IMR-90 (cell line): ENCODE measurements around the gene RELL1. TPM values are rescaled to one million over a fixed set of nuclear protein-coding genes. Genes with fewer than 3 reads are reported as not detected.

Source experiments
- ATAC-seq: fragments of 200-7000 bp; cut with Tn5 transposase; 2 replicates; pipeline ENCODE4 v1.9.1; 2020; ENCODE audit warnings: low read depth, mild to moderate bottlenecking, moderate library complexity
- BruUV-seq: library from RNA; stranded (reverse); fragments of 400-500 nt; replicated peaks from 2 replicates; lab custom pipeline; 2021; lab: Mats Ljungman, UMichigan
- CTCF ChIA-PET: fragments of 300-600 bp; formaldehyde crosslinking; extraction: SDS; loops from one replicate; lab custom pipeline; 2021; ENCODE audit warnings: antibody characterized with exemption; lab: Yijun Ruan, JAX
- POLR2A ChIA-PET: fragments of 300-600 bp; sonication (Branson Sonifier 250); formaldehyde crosslinking; loops from one replicate; lab custom pipeline; 2022; ENCODE audit warnings: antibody characterized with exemption; ENCODE audit not compliant: unreplicated experiment; lab: Charles Lee
- DNase-seq: peaks from one replicate; pipeline ENCODE4 v3.0.0; 2013
- H2AFZ ChIP-seq: replicated peaks from 2 replicates; pipeline ENCODE3; 2013; ENCODE audit warnings: low read length, mild to moderate bottlenecking; ENCODE audit not compliant: poor library complexity
- H2AK5ac ChIP-seq: 2 replicates; pipeline ENCODE4 v1.6.1; 2013; ENCODE audit warnings: low read depth, low read length, inconsistent platforms
- H2AK9ac ChIP-seq: replicated peaks from 2 replicates; pipeline ENCODE3; 2013; ENCODE audit warnings: mild to moderate bottlenecking, low read depth, low read length, moderate library complexity; ENCODE audit not compliant: poor library complexity
- H2BK120ac ChIP-seq: 2 replicates; pipeline ENCODE4 v1.6.1; 2013; ENCODE audit warnings: low read depth, low read length, inconsistent platforms
- H2BK15ac ChIP-seq: 3 replicates; pipeline ENCODE4 v1.6.1; 2013; ENCODE audit warnings: low read depth, low read length, inconsistent platforms
- H2BK20ac ChIP-seq: 2 replicates; pipeline ENCODE4 v1.6.1; 2013; ENCODE audit warnings: low read depth, mild to moderate bottlenecking, inconsistent platforms, low read length, moderate library complexity
- H2BK5ac ChIP-seq: 2 replicates; pipeline ENCODE4 v1.6.1; 2013; ENCODE audit warnings: mild to moderate bottlenecking, low read depth, low read length, inconsistent platforms; ENCODE audit not compliant: poor library complexity, severe bottlenecking
- H3K14ac ChIP-seq: replicated peaks from 2 replicates; pipeline ENCODE4 v1.6.1; 2013; ENCODE audit warnings: low read depth, low read length, inconsistent platforms
- H3K18ac ChIP-seq: 2 replicates; pipeline ENCODE4 v1.6.1; 2013; ENCODE audit warnings: low read depth, low read length, control low read depth
- H3K23ac ChIP-seq: 2 replicates; pipeline ENCODE4 v1.6.1; 2013; ENCODE audit warnings: low read depth, low read length, inconsistent platforms
- H3K27ac ChIP-seq: 2 replicates; pipeline ENCODE4 v1.5.1; 2013; ENCODE audit warnings: mild to moderate bottlenecking, control low read depth, low read length; ENCODE audit not compliant: insufficient read depth
- H3K27me3 ChIP-seq: 2 replicates; pipeline ENCODE4 v1.6.1; 2013; ENCODE audit warnings: low read length; ENCODE audit not compliant: control insufficient read depth, insufficient read depth
- H3K36me3 ChIP-seq: 2 replicates; pipeline ENCODE4 v1.6.1; 2013; ENCODE audit warnings: low read length, mixed read lengths; ENCODE audit not compliant: control insufficient read depth, insufficient read depth
- H3K4ac ChIP-seq: 2 replicates; pipeline ENCODE4 v1.6.1; 2013; ENCODE audit warnings: low read depth, low read length, inconsistent platforms
- H3K4me1 ChIP-seq: 2 replicates; pipeline ENCODE4 v1.6.1; 2013; ENCODE audit warnings: low read length, mixed read lengths; ENCODE audit not compliant: control insufficient read depth, insufficient read depth
- H3K4me2 ChIP-seq: 2 replicates; pipeline ENCODE4 v1.6.1; 2013; ENCODE audit warnings: low read depth, mild to moderate bottlenecking, control low read depth, low read length, moderate library complexity
- H3K4me3 ChIP-seq: 2 replicates; pipeline ENCODE4 v1.5.1; 2013; ENCODE audit warnings: low read depth, mild to moderate bottlenecking, control low read depth, low read length, moderate library complexity; ENCODE audit not compliant: insufficient read depth
- H3K56ac ChIP-seq: 2 replicates; pipeline ENCODE4 v1.6.1; 2013; ENCODE audit warnings: low read length, inconsistent platforms; ENCODE audit not compliant: insufficient read depth; ENCODE audit errors: extremely low read depth
- H3K79me1 ChIP-seq, 2 experiments: 2 replicates each; pipeline ENCODE4 v1.6.1; 2013; ENCODE audit warnings: low read length in 2 of 2, inconsistent platforms in 1 of 2, low read depth in 1 of 2
- H3K9ac ChIP-seq: 2 replicates; pipeline ENCODE4 v1.6.1; 2013; ENCODE audit warnings: low read depth, low read length, control low read depth
- H3K9me1 ChIP-seq: 2 replicates; pipeline ENCODE4 v1.6.1; 2013; ENCODE audit warnings: low read length, inconsistent platforms; ENCODE audit not compliant: insufficient read depth
- H3K9me3 ChIP-seq: 2 replicates; pipeline ENCODE4 v1.6.1; 2013; ENCODE audit warnings: low read length; ENCODE audit not compliant: control insufficient read depth, insufficient read depth
- H4K20me1 ChIP-seq: 2 replicates; pipeline ENCODE4 v1.6.1; 2013; ENCODE audit warnings: low read length, inconsistent platforms; ENCODE audit not compliant: insufficient read depth
- H4K5ac ChIP-seq: 2 replicates; pipeline ENCODE4 v1.6.1; 2013; ENCODE audit warnings: mild to moderate bottlenecking, low read depth, low read length, control low read depth
- H4K8ac ChIP-seq, 2 experiments: 2 replicates each; pipeline ENCODE4 v1.6.1; 2013; ENCODE audit warnings: low read depth in 2 of 2, low read length in 2 of 2, control low read depth in 1 of 2, inconsistent platforms in 1 of 2
- H4K91ac ChIP-seq: 2 replicates; pipeline ENCODE4 v1.6.1; 2013; ENCODE audit warnings: low read depth, low read length, inconsistent platforms; ENCODE audit not compliant: insufficient read depth
- BHLHE40 ChIP-seq: fragments of 150-350 bp; IDR thresholded peaks from 2 replicates; pipeline ENCODE4 v1.6.1; 2016; ENCODE audit warnings: mild to moderate bottlenecking, low read depth, low read length
- CEBPB ChIP-seq: IDR thresholded peaks from 2 replicates; pipeline ENCODE4 v1.6.1; 2012; ENCODE audit warnings: low read depth, low read length, improper control_type of control experiment
- CHD1 ChIP-seq: IDR thresholded peaks from 2 replicates; pipeline ENCODE4 v1.6.1; 2012; ENCODE audit warnings: low read depth, low read length, improper control_type of control experiment
- CTCF ChIP-seq: conservative IDR thresholded peaks from 2 replicates; pipeline ENCODE4 v1.5.1; 2012; ENCODE audit warnings: mild to moderate bottlenecking, low read depth, low read length, improper control_type of control experiment
- FOS ChIP-seq: fragments of 150-350 bp; IDR thresholded peaks from 2 replicates; pipeline ENCODE4 v1.6.1; 2016; ENCODE audit warnings: low read depth, low read length
- MAFK ChIP-seq: IDR thresholded peaks from 2 replicates; pipeline ENCODE4 v1.6.1; 2012; ENCODE audit warnings: low read depth, low read length, improper control_type of control experiment
- MAZ ChIP-seq: IDR thresholded peaks from 2 replicates; pipeline ENCODE4 v1.6.1; 2012; ENCODE audit warnings: low read depth, mild to moderate bottlenecking, low read length, improper control_type of control experiment, moderate library complexity, borderline replicate concordance
- MXI1 ChIP-seq: IDR thresholded peaks from 2 replicates; pipeline ENCODE4 v1.6.1; 2012; ENCODE audit warnings: low read depth, mild to moderate bottlenecking, low read length, moderate library complexity, borderline replicate concordance
- NFE2L2 ChIP-seq: fragments of 150-350 bp; IDR thresholded peaks from 2 replicates; pipeline ENCODE4 v1.6.1; 2016; ENCODE audit warnings: low read depth, mild to moderate bottlenecking, low read length
- POLR2A ChIP-seq: IDR thresholded peaks from 2 replicates; pipeline ENCODE4 v1.6.1; 2012; ENCODE audit warnings: mild to moderate bottlenecking, low read depth, low read length
- RAD21 ChIP-seq: IDR thresholded peaks from 2 replicates; pipeline ENCODE4 v1.6.1; 2012; ENCODE audit warnings: low read length, improper control_type of control experiment
- RCOR1 ChIP-seq: IDR thresholded peaks from 2 replicates; pipeline ENCODE4 v1.6.1; 2012; ENCODE audit warnings: mild to moderate bottlenecking, low read length, improper control_type of control experiment; ENCODE audit not compliant: insufficient replicate concordance
- RFX5 ChIP-seq: IDR thresholded peaks from 2 replicates; pipeline ENCODE4 v1.8.0; 2012; ENCODE audit warnings: low read depth, mild to moderate bottlenecking, low read length, moderate library complexity
- SMC3 ChIP-seq: fragments of 150-350 bp; IDR thresholded peaks from 2 replicates; pipeline ENCODE4 v1.6.1; 2016; ENCODE audit warnings: low read depth, mild to moderate bottlenecking, antibody characterized with exemption, low read length, moderate library complexity
- WGBS, 2 experiments: methylation state at CpG; one replicate each; pipeline versions ENCODE4 v1.1.5 to v1.1.7; 2013; ENCODE audit warnings: missing lambda C conversion rate in 2 of 2; ENCODE audit not compliant: insufficient read length in 1 of 2; ENCODE audit errors: extremely low coverage in 2 of 2; 5-methylcytosine and 5-hydroxymethylcytosine counted together
- dilution Hi-C: fragments of 300-500 bp; cut with HindIII; formaldehyde crosslinking; loops from one replicate; pipeline ENCODE4 v1.14.3; 2018; ENCODE audit warnings: low sequenced_read_pairs; ENCODE audit not compliant: unreplicated experiment
- in situ Hi-C: fragments of 300-500 bp; cut with MboI; formaldehyde crosslinking; loops from 3 replicates; pipeline ENCODE4 v1.14.3; 2019; ENCODE audit warnings: low sequenced_read_pairs, inconsistent platforms, mixed read lengths
- intact Hi-C: fragments of 100-400 bp; cut with micrococcal nuclease; formaldehyde crosslinking; loops from 2 replicates; pipeline ENCODE4 v1.10.0; 2022
- polyA plus RNA-seq, 3 experiments: library from polyadenylated mRNA; depleted of rRNA; stranded (reverse); fragments of >200 nt; gene quantifications; 2 replicates each; pipeline ENCODE4 v1.2.3, GENCODE V29; 2012; ENCODE audit warnings: low replicate concordance in 1 of 3
- total RNA-seq: library from RNA; depleted of rRNA; stranded (reverse); fragments of >200 nt; gene quantifications from 2 replicates; pipeline ENCODE4 v1.2.3, GENCODE V29; 2012
- TF ChIP-seq, protein P1 (sequence below): fragments of 150-350 bp; IDR thresholded peaks from 2 replicates; pipeline ENCODE4 v1.6.1; 2017; ENCODE audit warnings: mild to moderate bottlenecking, antibody characterized with exemption, low read length, low read depth
- TF ChIP-seq, protein P2 (sequence below): fragments of 150-350 bp; IDR thresholded peaks from 2 replicates; pipeline ENCODE4 v1.6.1; 2016; ENCODE audit warnings: low read depth, mild to moderate bottlenecking, low read length, moderate library complexity, borderline replicate concordance

The RELL1 gene
- total and polyA plus RNA-seq, 2 of the 4 experiments (the other 2 are of a cell fraction): 6.8 to 39.6 TPM

DNA sequence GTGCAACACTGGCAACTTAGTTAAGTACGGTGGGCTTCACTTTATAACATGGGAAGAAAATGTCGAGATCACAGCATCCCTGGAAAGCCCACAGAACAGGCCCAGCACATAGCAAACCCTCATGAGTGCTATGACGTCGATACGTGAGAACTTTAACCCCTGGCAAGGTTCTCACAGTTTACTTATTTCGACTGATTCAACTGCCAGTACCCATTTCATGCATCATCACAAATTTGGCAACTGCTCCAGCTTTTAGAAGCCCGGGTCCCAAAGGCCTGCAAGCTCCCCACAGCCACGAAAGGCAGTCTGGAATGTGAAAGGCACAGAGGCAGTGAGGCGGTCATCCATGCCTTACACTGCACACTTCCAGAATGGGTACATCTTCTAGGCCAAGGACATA lies 41.2 kb downstream of the RELL1 start:
- ChIA-PET CTCF (interaction anchor here (1.0 kb wide), 1 partner anchor 22 kb away, joined by 4 read pairs; no protein-coding TSS in a partner anchor), POLR2A (no interaction called here)
- H4K5ac ChIP-seq: no peak overlapping the region
- H4K8ac ChIP-seq: no peak overlapping the region
- no peak overlapping the region for H3K14ac ChIP-seq
- H4K20me1 ChIP-seq: peaks cover 14% of the 10 kb centered on the region; the same call in 1 of the 2 replicates
- H2AFZ ChIP-seq: no peak overlapping the region
- DNase-seq: peak; percentile 91
- H2BK20ac ChIP-seq: no peak overlapping the region
- no peak overlapping the region for H3K4ac ChIP-seq
- peaks cover 4% of the 10 kb centered on the region for H3K4me1 ChIP-seq
- no peak overlapping the region for H2AK5ac ChIP-seq
- H3K9me3 ChIP-seq: no peaks in the 10 kb centered on the region
- no peak overlapping the region for H2BK5ac ChIP-seq
- H3K4me3 ChIP-seq: no peak overlapping the region
- no peak overlapping the region for H3K18ac ChIP-seq
- peak; percentile 7; the same call in 1 of the 2 replicates for ATAC-seq
- H3K4me2 ChIP-seq: no peak overlapping the region
- no peaks in the 10 kb centered on the region for H3K27me3 ChIP-seq
- peaks cover 6% of the 10 kb centered on the region for H3K9me1 ChIP-seq
- H2AK9ac ChIP-seq: no peak overlapping the region
- H3K27ac ChIP-seq: no peak overlapping the region
- TF ChIP-seq NFE2L2 (no peak), RCOR1 (peak; percentile 56), RFX5 (no peak), MXI1 (no peak), BHLHE40 (no peak), CEBPB (peak; percentile 13; the same call in 1 of the 2 replicates), CHD1 (no peak), FOS (peak; percentile 17; the same call in 1 of the 2 replicates), MAZ (no peak), SMC3 (no peak), RAD21 (0 out of 2 replicates have a peak, but pooled peaks have one; percentile 7), POLR2A (no peak), CTCF (no peak), MAFK (no peak)
- TF ChIP-seq, protein P1, sequence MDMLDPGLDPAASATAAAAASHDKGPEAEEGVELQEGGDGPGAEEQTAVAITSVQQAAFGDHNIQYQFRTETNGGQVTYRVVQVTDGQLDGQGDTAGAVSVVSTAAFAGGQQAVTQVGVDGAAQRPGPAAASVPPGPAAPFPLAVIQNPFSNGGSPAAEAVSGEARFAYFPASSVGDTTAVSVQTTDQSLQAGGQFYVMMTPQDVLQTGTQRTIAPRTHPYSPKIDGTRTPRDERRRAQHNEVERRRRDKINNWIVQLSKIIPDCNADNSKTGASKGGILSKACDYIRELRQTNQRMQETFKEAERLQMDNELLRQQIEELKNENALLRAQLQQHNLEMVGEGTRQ: no peak
- TF ChIP-seq, protein P2, sequence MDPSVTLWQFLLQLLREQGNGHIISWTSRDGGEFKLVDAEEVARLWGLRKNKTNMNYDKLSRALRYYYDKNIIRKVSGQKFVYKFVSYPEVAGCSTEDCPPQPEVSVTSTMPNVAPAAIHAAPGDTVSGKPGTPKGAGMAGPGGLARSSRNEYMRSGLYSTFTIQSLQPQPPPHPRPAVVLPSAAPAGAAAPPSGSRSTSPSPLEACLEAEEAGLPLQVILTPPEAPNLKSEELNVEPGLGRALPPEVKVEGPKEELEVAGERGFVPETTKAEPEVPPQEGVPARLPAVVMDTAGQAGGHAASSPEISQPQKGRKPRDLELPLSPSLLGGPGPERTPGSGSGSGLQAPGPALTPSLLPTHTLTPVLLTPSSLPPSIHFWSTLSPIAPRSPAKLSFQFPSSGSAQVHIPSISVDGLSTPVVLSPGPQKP: no peak
- H2BK15ac ChIP-seq: no peak overlapping the region
- WGBS, 2 experiments: 52% methylated on average over 5 of the region's 9 CpGs; no CpG with 5 or more reads in 1 of the 2 experiments
- no peak overlapping the region for H3K9ac ChIP-seq
- H2BK120ac ChIP-seq: no peak overlapping the region
- intact Hi-C loops (no loop called here), dilution Hi-C loops (no loop called here), in situ Hi-C loops (no loop called here)
- no peak overlapping the region for H3K23ac ChIP-seq
- H4K91ac ChIP-seq: no peak overlapping the region
- no peak overlapping the region for H3K56ac ChIP-seq
- H3K79me1 ChIP-seq: peaks cover 9 to 26% of the 10 kb centered on the region in 2 experiments; a peak in 3 of 4 replicates
- peaks cover 8% of the 10 kb centered on the region for H3K36me3 ChIP-seq
- no TSS peak for BruUV-seq
